HAP-1 (cell line): ENCODE data around the gene ODAPH.
A peak's percentile ranks its signal among the peaks of the same experiment; 100 is the strongest.
"Not testable (repeated sequence)": the region's sequence is repeated elsewhere in the genome, so short reads cannot be mapped to it uniquely, and the experiment has no call there.

Experiments
- DNase-seq, 2 experiments: peaks; one replicate each; pipeline ENCODE4 v3.0.0-alpha.2; 2016 to 2020; ENCODE audit warnings: low spot score in 2 of 2
- H3K27me3 ChIP-seq: fragments of 250-450 bp; sonication (Bioruptor Pico); 2 replicates; pipeline ENCODE4 v1.5.1; 2020; ENCODE audit warnings: low read depth, mild to moderate bottlenecking, moderate library complexity
- H3K36me3 ChIP-seq: fragments of 250-450 bp; sonication (Bioruptor Pico); replicated peaks from 2 replicates; pipeline ENCODE4 v1.5.1; 2020; ENCODE audit warnings: mild to moderate bottlenecking
- H3K4me1 ChIP-seq: fragments of 250-450 bp; sonication (Bioruptor Pico); 2 replicates; pipeline ENCODE4 v1.5.1; 2020; ENCODE audit warnings: mild to moderate bottlenecking
- H3K4me3 ChIP-seq: fragments of 250-450 bp; sonication (Bioruptor Pico); 2 replicates; pipeline ENCODE4 v1.5.1; 2020; ENCODE audit warnings: mild to moderate bottlenecking, moderate library complexity
- H3K9me3 ChIP-seq: fragments of 250-450 bp; sonication (Bioruptor Pico); 2 replicates; pipeline ENCODE4 v1.5.1; 2020; ENCODE audit warnings: mild to moderate bottlenecking, moderate library complexity
- in situ Hi-C: fragments of 300-500 bp; cut with MboI; formaldehyde crosslinking; loops from 3 replicates; pipeline ENCODE4 v1.14.3; 2020; ENCODE audit warnings: low sequenced_read_pairs, inconsistent platforms, mixed read lengths

Gene ODAPH

DNA sequence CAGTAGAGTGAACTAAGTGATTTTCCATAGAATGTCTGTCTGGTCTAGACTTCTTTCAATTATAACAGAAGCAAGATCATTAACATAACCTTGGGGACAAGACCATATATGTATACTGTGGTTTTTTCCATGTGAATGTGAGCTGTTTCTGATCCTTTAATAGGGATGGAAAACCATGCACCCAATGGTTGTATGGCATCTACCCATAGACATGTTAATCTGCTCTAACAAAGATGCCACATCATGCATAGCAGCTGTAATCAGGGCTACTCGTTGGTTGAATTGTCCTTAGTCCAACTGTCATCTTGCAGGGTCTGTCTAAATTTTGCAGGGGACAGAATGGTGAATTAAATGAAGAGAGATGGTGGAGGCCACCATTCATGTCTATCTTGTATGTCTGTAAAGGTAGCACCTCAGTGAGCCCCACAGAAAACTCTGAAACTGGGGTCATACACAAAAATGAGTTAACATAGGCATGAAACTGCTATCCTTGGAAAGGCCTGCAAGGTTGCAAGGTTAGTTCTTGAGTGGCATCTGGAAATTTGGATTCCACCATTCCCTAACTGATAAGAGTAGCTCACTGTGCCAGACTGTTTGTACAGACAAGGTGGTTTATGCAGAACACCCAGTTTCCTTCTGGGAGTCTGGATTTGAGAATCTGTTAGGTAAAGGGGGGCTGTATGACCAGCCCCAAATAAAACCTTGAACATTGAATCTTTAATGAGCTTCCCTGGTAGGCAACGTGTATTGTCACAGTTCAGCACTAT, 25.1 kb upstream of the ODAPH start:
- Histone ChIP-seq H3K36me3 (peaks cover 31% of the 10 kb centered on the region), H3K4me1 (peaks cover 53% of the 10 kb centered on the region), H3K4me3 (no peak overlapping the region), H3K9me3 (peaks cover 17% of the 10 kb centered on the region), H3K27me3 (no peaks in the 10 kb centered on the region)
- in situ Hi-C loops: no loop called here
- peak; percentile 61 to 97 for DNase-seq

GRCh38 chr4:75531536-75532143, 24.2 kb upstream of the ODAPH start:
- H3K4me3 ChIP-seq, DNase-seq, in situ Hi-C loops, H3K27me3 ChIP-seq: not testable (repeated sequence)
- peaks cover 29% of the 10 kb centered on the region for H3K36me3 ChIP-seq
- peaks cover 17% of the 10 kb centered on the region for H3K9me3 ChIP-seq
- H3K4me1 ChIP-seq: peaks cover 50% of the 10 kb centered on the region

- H3K4me3 ChIP-seq, in situ Hi-C loops, H3K27me3 ChIP-seq, DNase-seq: not testable (repeated sequence)
- H3K4me1 ChIP-seq: peaks cover 33% of the 10 kb centered on the region
- peaks cover 17% of the 10 kb centered on the region for H3K9me3 ChIP-seq
- H3K36me3 ChIP-seq: peaks cover 23% of the 10 kb centered on the region
These were observed 22.5 kb upstream of the ODAPH start for GRCh38 chr4:75533339-75533887.

DNA sequence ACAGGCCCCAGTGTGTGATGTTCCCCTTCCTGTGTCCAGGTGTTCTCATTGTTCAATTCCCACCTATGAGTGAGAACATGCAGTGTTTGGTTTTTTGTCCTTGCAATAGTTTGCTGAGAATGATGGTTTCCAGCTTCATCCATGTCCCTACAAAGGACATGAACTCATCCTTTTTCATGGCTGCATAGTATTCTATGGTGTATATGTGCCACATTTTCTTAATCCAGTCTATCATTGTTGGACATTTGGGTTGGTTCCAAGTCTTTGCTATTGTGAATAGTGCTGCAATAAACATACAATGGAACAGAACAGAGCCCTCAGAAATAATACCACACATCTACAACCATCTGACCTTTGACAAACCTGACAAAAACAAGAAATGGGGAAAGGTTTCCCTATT, 21.9 kb upstream of the ODAPH start:
- H3K4me1 ChIP-seq: peaks cover 29% of the 10 kb centered on the region
- H3K9me3 ChIP-seq: peaks cover 17% of the 10 kb centered on the region
- peaks cover 23% of the 10 kb centered on the region for H3K36me3 ChIP-seq
- DNase-seq, H3K27me3 ChIP-seq, in situ Hi-C loops, H3K4me3 ChIP-seq: not testable (repeated sequence)

DNA sequence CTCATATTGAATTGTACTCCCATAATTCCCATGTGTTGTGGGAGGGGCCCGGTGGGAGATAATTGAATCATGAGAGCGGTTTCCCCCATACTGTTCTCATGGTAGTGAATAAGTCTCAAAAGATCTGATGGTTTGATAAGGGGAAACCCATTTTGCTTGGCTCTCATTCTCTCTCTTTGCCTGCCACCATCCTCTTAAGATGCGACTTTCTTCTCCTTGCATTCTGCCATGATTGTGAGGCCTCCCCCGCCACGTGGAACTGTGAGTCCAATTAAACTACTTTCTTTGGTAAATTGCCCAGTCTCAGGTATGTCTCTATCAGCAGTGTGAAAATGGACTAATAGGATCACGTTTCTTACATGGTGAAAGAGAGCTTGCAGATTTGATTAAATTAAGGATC, 18.6 kb upstream of the ODAPH start:
- H3K27me3 ChIP-seq: not testable (repeated sequence)

GRCh38 chr4:75542824-75543223, 13.0 kb upstream of the ODAPH start:
- Histone ChIP-seq H3K27me3 (no peaks in the 10 kb centered on the region), H3K36me3 (no peaks in the 10 kb centered on the region), H3K4me3 (no peak overlapping the region), H3K9me3 (no peaks in the 10 kb centered on the region), H3K4me1 (no peaks in the 10 kb centered on the region)
- in situ Hi-C loops: no loop called here
- no peak for DNase-seq

More for the DNA sequence above, 18.6 kb upstream of the ODAPH start:
- DNase-seq, H3K4me3 ChIP-seq, in situ Hi-C loops, H3K4me1 ChIP-seq, H3K9me3 ChIP-seq, H3K36me3 ChIP-seq: not testable (repeated sequence)

GRCh38 chr4:75544220-75544619, 11.6 kb upstream of the ODAPH start:
- H3K9me3 ChIP-seq, H3K4me3 ChIP-seq, H3K4me1 ChIP-seq, DNase-seq, H3K27me3 ChIP-seq, in situ Hi-C loops, H3K36me3 ChIP-seq: not testable (repeated sequence)

GRCh38 chr4:75544870-75545269, 11.0 kb upstream of the ODAPH start:
- in situ Hi-C loops: no loop called here
- Histone ChIP-seq H3K4me1 (no peaks in the 10 kb centered on the region), H3K27me3 (no peaks in the 10 kb centered on the region), H3K36me3 (no peaks in the 10 kb centered on the region), H3K9me3 (no peaks in the 10 kb centered on the region), H3K4me3 (no peak overlapping the region)
- DNase-seq: no peak

GRCh38 chr4:75545526-75545925, 10.3 kb upstream of the ODAPH start:
- no peaks in the 10 kb centered on the region for H3K27me3 ChIP-seq
- DNase-seq: no peak
- no peaks in the 10 kb centered on the region for H3K9me3 ChIP-seq
- H3K36me3 ChIP-seq: no peaks in the 10 kb centered on the region
- in situ Hi-C loops: no loop called here
- H3K4me1 ChIP-seq: no peaks in the 10 kb centered on the region
- no peak overlapping the region for H3K4me3 ChIP-seq

- no peaks in the 10 kb centered on the region for H3K27me3 ChIP-seq
- no peaks in the 10 kb centered on the region for H3K9me3 ChIP-seq
- H3K4me3 ChIP-seq: no peak overlapping the region
- H3K4me1 ChIP-seq: no peaks in the 10 kb centered on the region
- H3K36me3 ChIP-seq: no peaks in the 10 kb centered on the region
- in situ Hi-C loops: no loop called here
- DNase-seq: peak in 1 of 2 experiments; percentile 46
These were observed 8.0 kb upstream of the ODAPH start for GRCh38 chr4:75547647-75548387.

DNA sequence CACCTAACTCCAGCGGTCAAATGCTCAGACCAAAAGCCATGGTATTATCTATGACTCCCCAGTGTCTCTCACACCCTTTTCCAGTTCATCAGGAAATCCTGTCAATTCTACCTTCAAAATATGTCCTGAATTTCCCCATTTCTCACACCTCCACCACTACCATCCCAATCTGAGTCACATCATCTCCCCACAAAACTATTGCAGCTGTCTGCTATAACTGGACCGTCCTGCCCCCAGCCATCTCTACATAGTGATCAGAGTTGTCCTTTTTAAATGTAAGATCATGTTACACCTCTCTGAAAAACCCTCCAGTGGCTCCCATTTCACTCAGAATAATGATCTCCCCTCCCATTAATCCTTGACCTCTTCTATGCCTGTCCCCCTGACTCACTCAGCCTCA, 6.8 kb upstream of the ODAPH start:
- H3K9me3 ChIP-seq: no peaks in the 10 kb centered on the region
- H3K4me3 ChIP-seq: no peak overlapping the region
- in situ Hi-C loops: no loop called here
- no peaks in the 10 kb centered on the region for H3K4me1 ChIP-seq
- DNase-seq: no peak
- no peaks in the 10 kb centered on the region for H3K36me3 ChIP-seq
- no peaks in the 10 kb centered on the region for H3K27me3 ChIP-seq

DNA sequence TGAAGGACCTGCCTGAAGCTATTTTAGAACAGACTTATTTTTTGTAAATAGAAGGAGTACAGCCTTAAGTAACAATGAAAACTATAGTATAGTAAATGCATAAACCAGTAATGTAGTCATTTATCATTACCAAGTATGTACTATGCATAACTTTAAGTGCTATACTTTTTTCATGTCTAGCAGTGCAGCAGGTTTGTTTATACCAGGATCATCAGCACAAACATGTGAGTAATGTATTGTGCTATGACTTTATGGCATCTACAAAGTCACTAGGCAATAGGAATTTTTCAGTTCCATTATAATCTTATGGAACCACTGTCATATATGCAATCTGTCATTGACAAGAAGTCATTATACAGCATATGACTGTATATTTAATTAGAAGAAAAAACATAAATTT, 3.4 kb upstream of the ODAPH start:
- no peaks in the 10 kb centered on the region for H3K9me3 ChIP-seq
- in situ Hi-C loops: no loop called here
- H3K36me3 ChIP-seq: no peaks in the 10 kb centered on the region
- no peak overlapping the region for H3K4me3 ChIP-seq
- peaks cover 9% of the 10 kb centered on the region; the same call in 1 of the 2 replicates for H3K4me1 ChIP-seq
- DNase-seq: no peak
- H3K27me3 ChIP-seq: no peaks in the 10 kb centered on the region

DNA sequence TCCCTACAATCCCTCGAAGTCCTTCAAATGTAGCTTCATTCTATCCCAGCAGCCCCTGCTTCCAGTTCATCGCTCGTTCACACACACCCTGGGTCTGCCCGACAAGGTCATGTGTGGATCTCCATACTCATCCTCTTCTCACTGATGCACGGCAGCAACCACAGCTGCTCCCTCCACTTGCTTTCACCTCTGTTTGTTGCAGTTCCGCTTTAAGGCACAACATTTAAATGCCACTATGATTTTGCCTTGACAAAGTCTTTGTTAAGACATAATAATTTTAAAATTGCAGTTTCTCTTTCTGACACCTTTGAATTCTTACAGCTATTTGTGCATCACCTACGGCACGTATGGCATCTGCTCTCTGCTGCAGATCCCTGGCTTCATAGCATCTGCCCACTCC, 1.8 kb downstream of the ODAPH start:
- DNase-seq: no peak
- no peak overlapping the region for H3K4me3 ChIP-seq
- no peaks in the 10 kb centered on the region for H3K9me3 ChIP-seq
- H3K36me3 ChIP-seq: no peaks in the 10 kb centered on the region
- in situ Hi-C loops: no loop called here
- peaks cover 13% of the 10 kb centered on the region for H3K4me1 ChIP-seq
- H3K27me3 ChIP-seq: no peaks in the 10 kb centered on the region

GRCh38 chr4:75561789-75562188, 5.9 kb downstream of the ODAPH start:
- DNase-seq: peak; percentile 9 to 30

More at GRCh38 chr4:75561789-75562188, 5.9 kb downstream of the ODAPH start:
- Histone ChIP-seq H3K27me3 (no peaks in the 10 kb centered on the region), H3K4me1 (peaks cover 4% of the 10 kb centered on the region), H3K9me3 (no peaks in the 10 kb centered on the region), H3K36me3 (no peaks in the 10 kb centered on the region), H3K4me3 (no peak overlapping the region)
- in situ Hi-C loops: no loop called here
